Measurements from ENCODE around the gene NOG. TPM values are rescaled to one million over a fixed set of nuclear protein-coding genes. Genes with fewer than 3 reads are reported as not detected.

NOG gene
- total RNA-seq, 4 donors from 2014 or later, result 11.4 to 42.8 (median 14.1) TPM

DNA sequence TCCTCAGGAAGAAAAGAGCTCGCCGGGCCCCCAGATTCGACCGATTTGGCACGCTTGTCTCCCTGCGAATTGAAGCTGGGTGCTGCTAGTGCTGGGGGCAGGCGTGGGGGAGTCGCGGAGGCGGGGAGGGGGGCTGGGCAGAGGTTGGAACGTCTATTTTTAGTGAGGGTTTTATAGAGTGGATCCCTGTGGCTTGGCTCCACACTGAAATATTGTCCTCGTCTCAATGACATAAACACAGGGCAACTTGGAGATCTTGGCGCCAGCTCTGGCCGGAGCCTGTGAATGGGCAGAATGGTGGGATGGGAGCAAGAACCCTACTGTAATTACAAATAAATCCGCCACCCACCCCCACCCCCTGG, 15.7 kb upstream of the NOG start:
- WGBS, 2 donors, result 10 to 13% methylated on average over 15 of the region's 15 CpGs
- no peaks in the 10 kb centered on the region for H3K27me3 ChIP-seq
- TF ChIP-seq EP300 (IDR thresholded peaks at IDR 0.05) (no peak), POLR2A (IDR thresholded peaks at IDR 0.05) (no peak)
- TF ChIP-seq, protein P1, sequence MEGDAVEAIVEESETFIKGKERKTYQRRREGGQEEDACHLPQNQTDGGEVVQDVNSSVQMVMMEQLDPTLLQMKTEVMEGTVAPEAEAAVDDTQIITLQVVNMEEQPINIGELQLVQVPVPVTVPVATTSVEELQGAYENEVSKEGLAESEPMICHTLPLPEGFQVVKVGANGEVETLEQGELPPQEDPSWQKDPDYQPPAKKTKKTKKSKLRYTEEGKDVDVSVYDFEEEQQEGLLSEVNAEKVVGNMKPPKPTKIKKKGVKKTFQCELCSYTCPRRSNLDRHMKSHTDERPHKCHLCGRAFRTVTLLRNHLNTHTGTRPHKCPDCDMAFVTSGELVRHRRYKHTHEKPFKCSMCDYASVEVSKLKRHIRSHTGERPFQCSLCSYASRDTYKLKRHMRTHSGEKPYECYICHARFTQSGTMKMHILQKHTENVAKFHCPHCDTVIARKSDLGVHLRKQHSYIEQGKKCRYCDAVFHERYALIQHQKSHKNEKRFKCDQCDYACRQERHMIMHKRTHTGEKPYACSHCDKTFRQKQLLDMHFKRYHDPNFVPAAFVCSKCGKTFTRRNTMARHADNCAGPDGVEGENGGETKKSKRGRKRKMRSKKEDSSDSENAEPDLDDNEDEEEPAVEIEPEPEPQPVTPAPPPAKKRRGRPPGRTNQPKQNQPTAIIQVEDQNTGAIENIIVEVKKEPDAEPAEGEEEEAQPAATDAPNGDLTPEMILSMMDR (IDR thresholded peaks at IDR 0.05), result no peak
- DNase-seq (ENCODE audit: low spot score in 2 of 2), result no peak
- peak overlapping the region in 1 of 4 donors; percentile 18 for H3K27ac ChIP-seq
- no peaks in the 10 kb centered on the region for H3K9me3 ChIP-seq
- peaks cover 0 to 15% (median 6%) of the 10 kb centered on the region in 4 donors for H3K4me1 ChIP-seq
- no peaks in the 10 kb centered on the region for H3K36me3 ChIP-seq
- peak overlapping the region in 2 of 4 donors; percentile 9 to 27 for H3K4me3 ChIP-seq

DNA sequence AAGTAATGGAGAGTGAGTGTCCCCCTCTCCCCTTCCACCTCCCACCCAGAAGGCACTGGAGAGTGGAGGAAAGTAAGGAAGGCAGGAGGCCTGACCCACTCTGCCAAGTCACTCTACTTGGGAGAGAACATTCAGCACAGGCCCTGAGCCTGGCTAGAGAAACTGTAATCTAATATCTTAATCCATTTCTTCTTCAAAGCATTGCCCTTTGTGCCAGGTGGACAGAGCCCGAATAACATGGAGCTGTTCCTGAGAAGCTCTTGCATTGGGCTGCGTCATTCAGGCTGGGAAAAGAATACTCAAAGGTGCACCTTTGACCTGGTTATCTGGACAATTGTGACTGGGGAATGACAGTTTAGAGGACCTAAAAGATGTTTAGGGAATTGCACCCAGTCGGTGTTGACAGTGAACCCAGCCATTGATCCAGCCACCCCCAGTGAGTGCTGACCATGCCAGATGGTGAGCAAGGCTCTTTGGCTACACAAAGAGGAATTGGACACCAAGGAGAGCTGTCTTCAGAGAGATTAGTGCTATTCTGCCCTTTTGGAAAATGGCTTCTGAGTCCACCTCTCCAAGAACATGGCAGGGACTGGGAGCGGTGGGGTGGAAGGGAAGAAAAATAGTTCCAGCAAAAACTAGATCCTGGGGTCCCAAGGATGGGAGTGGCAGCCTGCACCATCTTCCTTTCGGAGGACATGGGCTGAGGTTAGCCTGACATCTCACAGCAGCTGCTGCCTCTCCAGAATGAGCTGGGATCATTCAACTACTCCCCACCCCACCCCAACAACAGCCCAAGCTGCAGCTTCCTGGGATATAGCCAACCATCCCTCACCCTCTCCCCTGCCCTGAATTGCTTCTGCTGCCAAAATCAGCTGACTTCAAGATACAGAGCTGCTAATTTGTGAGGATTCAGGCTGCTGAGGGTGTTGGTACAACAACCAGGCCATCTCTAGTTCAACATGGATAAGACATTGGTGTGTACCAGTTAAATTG, 11.6 kb upstream of the NOG start:
- no peak for DNase-seq (ENCODE audit: low spot score in 2 of 2)
- Histone ChIP-seq H3K36me3 (no peaks in the 10 kb centered on the region), H3K4me1 (peaks cover 0 to 15% (median 6%) of the 10 kb centered on the region in 4 donors), H3K9me3 (no peaks in the 10 kb centered on the region), H3K27me3 (peaks cover 0 to 7% of the 10 kb centered on the region in 2 donors), H3K27ac (no peak overlapping the region), H3K4me3 (no peak overlapping the region)
- WGBS, 2 donors, result 91 to 97% methylated on average over 5 of the region's 5 CpGs
- no peak for TF ChIP-seq POLR2A (IDR thresholded peaks at IDR 0.05)
- TF ChIP-seq EP300 (IDR thresholded peaks at IDR 0.05), result no peak
- TF ChIP-seq, protein P1 (IDR thresholded peaks at IDR 0.05), result no peak

DNA sequence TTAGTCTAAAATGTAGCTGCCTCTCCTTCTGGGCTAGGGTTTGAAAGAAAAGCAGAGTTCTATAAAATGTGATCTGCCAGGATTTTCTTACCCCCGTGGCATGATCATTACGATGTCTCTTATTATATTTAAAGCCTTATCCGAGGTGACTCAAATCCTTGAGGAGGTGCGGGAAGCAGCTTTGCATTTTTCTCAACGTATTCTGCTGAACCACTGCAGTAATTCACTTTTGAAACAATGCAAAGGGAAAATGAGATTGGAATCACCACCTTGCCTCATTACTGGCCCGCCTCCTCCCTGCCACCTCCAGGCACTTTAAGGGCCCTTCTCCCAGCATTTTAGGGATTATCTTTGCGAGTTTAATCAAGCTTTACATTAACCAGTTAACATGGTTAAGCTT, 9.7 kb upstream of the NOG start:
- Histone ChIP-seq H3K4me1 (peaks cover 0 to 1% (median under 1%) of the 10 kb centered on the region in 4 donors), H3K9me3 (no peaks in the 10 kb centered on the region), H3K4me3 (no peak overlapping the region), H3K36me3 (no peaks in the 10 kb centered on the region), H3K27ac (no peak overlapping the region), H3K27me3 (peaks cover 0 to 25% of the 10 kb centered on the region in 2 donors)
- WGBS, 2 donors, result 57 to 63% methylated on average over 7 of the region's 7 CpGs
- TF ChIP-seq, protein P1 (IDR thresholded peaks at IDR 0.05), result no peak
- no peak for TF ChIP-seq POLR2A (IDR thresholded peaks at IDR 0.05)
- TF ChIP-seq EP300 (IDR thresholded peaks at IDR 0.05), result no peak
- DNase-seq (ENCODE audit: low spot score in 2 of 2), result no peak

DNA sequence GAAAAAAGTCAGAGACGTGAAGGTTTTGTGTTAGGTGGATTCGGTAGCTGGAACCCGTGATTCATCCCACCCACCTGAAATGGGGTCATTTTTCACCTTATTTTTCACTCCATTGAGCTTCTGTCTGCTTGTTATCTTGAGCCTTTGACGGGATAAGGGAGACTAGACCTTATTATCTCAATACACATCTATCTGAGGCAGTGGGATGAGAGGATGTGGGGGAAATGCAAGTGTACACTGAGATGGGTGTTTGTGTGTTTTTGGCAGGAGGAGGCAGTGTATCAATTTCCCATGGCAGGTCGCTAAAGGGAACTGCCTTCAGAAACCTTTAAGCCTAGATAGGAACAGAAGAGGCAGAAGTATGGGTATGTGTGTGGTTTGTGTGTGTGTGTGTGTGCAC, 6.2 kb upstream of the NOG start:
- Histone ChIP-seq H3K4me3 (no peak overlapping the region), H3K36me3 (no peaks in the 10 kb centered on the region), H3K27me3 (peaks cover 0 to 47% of the 10 kb centered on the region in 2 donors), H3K4me1 (peaks cover 0 to 2% (median 0%) of the 10 kb centered on the region in 4 donors), H3K9me3 (no peaks in the 10 kb centered on the region), H3K27ac (no peak overlapping the region)
- no peak for TF ChIP-seq EP300 (IDR thresholded peaks at IDR 0.05)
- TF ChIP-seq, protein P1 (IDR thresholded peaks at IDR 0.05), result no peak
- no peak for TF ChIP-seq POLR2A (IDR thresholded peaks at IDR 0.05)
- WGBS, 2 donors, result 76 to 81% methylated on average over 5 of the region's 5 CpGs
- no peak for DNase-seq (ENCODE audit: low spot score in 2 of 2)

DNA sequence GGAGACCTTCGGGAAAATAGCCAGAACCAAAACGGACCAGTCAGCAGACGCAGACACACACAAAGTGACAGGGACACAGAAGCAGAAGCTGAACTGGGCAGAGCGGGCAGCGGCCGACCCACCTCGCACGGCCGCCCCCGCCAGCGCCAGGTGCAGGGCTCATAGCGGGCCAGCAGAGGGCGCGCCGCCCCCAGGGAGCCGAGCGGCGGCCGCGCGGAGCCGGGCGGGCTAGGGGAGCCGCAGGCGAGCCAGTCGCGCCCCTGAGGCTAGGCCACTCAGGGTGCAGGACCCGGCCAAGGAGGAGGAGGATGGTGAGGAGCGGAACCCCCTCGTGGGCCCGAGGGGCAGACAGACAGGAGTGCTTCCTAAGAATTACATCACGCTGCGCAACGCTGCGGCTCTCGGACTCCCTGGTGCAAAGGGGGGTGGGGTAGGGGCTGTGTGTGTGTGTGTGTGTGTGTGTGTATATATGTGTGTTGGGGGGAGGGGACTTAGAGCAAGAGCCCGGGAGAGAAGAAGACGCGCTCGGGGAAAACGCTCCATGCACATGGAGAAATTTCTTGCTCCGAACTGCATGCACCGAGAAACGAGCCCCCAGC, 913 bp upstream of the NOG start:
- Histone ChIP-seq H3K27ac (peak overlapping the region in 1 of 4 donors; percentile 87), H3K4me3 (peak overlapping the region; percentile 41 to 68 (median 58)), H3K9me3 (no peaks in the 10 kb centered on the region), H3K4me1 (peaks cover 0 to 51% (median 30%) of the 10 kb centered on the region in 4 donors), H3K27me3 (peaks cover 0 to 66% of the 10 kb centered on the region in 2 donors), H3K36me3 (no peaks in the 10 kb centered on the region)
- DNase-seq (ENCODE audit: low spot score in 2 of 2), result peak in 1 of 2 donors; percentile 55
- 0 to 1% methylated on average over 39 to 40 of the region's 44 CpGs for WGBS, 2 donors
- TF ChIP-seq, protein P1 (IDR thresholded peaks at IDR 0.05), result peak; percentile 94 to 100 (median 96)
- TF ChIP-seq EP300 (IDR thresholded peaks at IDR 0.05) (no peak), POLR2A (IDR thresholded peaks at IDR 0.05) (no peak)

Measured in tibial nerve (tissue), 4 donors.